ENCODE measurements around the gene MICU1.
"Not testable (repeated sequence)": the region's sequence is repeated elsewhere in the genome, so short reads cannot be mapped to it uniquely, and the experiment has no call there.

MICU1 gene

DNA sequence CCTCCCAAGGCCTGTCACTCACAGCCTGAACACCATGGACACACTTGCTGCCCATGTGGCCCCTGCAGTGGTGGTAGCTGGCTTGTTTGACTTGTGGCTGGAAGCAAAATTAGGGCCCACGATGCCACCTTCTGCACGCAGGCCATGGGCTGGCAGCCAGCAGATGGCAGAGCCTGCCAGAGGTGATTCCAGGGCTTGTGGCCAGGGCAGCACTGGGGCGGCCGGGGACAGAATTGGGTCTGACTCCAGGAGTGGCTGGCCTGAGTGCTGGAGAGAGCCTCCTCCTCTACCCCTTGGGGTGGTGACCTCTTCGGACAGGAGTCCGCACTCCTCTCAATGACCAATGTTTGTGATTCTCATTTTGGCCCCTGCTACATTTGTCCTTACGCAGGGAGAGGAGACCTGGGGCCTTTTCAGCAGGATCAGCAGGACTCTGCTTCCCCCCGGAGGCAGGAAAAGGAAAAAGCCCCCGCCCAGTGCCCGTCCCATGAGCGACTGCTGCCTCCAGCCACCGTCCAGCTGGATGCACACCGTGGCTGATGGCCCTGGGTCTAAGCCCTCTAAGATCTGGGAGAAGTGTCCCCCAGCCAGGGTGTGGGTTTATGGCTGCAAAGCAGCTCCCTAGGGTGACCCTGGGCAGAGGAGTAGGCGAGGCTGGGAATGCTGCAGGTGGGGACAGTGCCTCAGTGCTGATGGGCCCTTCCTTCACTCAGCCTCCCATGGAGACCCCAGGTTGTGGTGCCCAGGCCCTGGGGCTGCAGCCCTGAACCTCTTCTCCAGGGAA is 297.6 kb downstream of the MICU1 start:
- peak; percentile 71 for DNase-seq (ENCODE audit: low spot score)

DNA sequence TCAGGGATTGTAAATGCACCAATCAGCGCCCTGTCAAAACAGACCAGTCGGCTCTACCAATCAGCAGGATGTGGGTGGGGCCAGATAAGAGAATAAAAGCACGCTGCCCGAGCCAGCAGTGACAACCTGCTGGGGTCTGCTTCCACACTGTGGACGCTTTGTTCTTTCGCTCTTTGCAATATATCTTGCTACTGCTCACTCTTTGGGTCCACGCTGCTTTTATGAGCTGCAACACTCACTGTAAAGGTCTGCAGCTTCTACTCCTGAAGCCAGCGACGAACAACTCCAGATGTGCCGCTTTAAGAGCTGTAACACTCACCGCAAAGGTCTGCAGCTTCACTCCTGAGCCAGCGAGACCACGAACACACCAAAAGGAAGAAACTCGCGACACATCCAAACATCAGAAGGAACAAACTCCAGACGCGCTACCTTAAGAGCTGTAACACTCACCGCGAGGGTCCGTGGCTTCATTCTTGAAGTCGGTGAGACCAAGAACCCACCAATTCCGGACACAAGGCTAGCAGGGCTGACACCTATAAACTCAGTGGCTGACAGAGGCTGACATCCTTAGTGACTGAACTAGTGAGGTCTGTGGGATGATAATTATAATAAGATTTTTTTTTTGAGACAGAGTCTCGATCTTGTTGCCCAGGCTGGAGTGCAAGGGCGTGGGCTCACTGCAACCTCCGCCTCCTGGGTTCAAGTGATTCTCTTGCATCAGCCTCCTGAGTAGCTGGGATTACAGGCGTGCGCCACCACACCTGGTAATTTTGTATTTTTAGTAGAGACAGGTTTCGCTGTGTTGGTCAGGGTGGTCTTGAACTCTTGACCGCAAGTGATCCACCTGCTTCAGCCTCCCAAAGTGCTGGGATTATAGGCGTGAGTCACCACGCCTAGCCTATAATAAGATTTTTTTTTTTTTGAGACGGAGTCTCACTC is 298.9 kb downstream of the MICU1 start:
- not testable (repeated sequence) for DNase-seq (ENCODE audit: low spot score)

DNA sequence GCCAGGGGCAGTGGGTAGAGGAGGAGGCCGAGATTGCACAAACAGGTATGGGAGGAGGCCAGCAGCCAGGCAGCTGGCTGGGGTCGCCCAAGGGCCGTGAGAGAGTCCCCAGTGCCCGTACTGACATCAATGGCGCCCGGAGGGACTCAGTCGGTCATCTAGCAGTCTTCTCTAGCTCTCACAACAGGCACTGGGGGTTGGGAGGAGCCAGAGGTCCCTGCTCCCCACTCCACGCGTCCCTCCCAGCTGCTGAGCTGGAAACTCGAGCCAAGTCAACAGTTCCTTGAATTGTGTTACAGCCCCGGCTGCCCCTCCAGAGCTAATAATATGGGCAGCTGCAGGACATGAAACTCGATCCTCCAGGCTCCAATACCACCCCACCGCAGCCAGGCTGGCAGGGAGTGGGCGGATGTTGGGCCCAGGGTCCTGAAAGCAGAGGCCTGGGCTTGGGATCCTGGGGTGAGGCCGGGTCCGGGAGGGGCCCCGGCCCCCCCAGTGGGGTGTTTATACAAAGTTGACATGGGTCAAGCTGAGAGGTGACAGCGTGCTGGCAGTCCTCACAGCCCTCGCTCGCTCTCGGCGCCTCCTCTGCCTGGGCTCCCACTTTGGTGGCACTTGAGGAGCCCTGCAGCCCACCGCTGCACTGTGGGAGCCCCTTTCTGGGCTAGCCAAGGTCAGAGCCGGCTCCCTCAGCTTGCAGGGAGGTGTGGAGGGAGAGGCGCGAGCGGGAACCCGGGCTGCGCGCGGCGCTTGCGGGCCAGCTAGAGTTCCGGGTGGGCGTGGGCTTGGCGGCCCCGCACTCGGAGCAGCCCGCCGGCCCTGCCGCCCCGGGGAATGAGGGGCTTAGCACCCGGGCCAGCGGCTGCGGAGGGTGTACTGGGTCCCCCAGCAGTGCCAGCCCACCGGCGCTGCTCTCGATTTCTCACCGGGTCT is 300.4 kb downstream of the MICU1 start:
- DNase-seq (ENCODE audit: low spot score): peak; percentile 86

DNA sequence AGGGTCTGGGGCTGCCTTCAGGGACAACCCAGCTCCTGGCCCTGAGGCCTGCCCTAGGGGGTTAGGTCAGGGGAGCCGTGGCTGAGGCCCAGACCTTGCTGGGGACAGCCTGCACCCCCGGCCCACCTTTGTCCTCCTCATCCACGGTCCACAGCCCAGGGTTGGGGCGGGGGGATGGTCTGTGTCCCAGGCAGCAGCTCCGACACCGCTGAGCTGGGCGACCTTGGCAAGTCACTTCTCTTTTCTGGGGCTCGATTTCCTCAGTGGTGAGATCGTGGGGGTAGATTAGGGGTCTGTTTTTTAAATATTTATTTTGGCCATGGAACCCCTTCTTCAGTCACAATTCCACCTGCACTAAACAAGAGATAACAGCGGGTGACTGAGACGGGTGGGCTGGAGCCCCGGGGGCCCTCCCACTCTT is 302.1 kb downstream of the MICU1 start:
- DNase-seq (ENCODE audit: low spot score): no peak

DNA sequence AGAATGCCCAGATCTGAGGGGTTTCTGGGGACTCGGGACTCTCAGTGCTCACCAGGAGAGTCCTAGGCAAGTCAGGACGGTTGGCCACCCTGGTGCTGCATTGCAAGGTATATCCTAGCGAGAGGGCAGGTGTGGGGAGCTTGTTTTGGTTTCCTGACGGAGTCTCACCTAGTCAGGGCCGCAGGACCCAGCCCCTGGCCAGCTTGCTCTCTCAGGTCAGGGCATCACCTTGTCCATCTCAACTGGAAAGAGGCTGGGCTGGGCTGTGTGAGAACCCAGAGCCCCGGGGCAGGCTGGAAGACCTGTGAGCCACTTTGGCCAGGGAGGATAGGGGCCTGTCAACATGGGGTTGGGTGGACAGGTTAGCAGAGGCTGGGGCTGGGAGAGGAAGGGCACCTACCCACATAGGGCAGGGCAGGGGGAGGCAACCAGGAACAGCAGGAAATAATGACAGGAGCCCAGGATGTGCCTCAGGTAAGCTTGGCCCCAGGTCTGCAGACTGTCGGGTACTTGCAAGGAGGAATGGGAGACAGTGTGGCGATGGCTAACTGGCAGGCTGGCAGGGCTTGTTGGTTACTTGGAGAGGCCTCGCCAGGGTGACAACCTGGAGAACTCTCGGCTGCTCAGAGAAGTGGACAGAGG is 302.6 kb downstream of the MICU1 start:
- DNase-seq (ENCODE audit: low spot score): no peak

DNA sequence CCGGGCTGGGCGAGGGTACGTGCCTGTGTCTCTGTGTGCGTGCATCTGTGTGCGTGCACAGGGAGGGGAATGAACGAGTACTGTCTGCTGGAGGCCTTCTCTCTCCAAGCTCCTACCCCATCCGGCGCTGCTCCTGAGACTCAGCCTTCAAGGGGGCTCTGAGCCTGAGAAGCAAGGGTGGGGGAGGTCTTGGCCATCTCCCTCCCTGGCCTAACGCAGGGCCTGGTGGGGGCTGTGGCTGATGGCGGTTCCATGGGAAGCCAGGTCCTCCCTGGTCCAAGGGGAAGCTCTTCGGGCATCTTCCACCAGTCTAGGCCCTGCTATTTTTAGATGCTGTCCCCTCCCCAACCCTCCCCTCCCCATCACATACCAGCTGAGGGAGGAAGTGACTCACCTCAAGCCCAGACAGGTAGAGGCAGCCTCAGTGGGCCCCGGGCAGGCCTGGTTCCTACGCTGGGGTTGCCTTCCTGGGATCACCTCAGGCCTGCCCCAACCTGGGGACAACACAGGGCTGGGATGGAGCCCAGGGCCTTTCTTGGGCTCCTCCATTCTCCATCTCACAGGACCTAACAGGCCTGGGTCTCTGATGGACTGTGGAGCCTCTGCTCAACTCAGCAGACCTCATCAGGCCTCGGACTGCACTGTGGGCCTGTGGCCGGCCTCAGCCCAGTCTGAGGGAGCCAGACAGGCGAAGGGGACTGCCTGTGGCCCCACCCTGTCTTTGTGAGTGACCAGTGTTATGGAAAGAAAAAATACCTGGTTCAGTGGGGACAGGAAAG is 303.4 kb downstream of the MICU1 start:
- DNase-seq (ENCODE audit: low spot score): no peak

- no peak for DNase-seq (ENCODE audit: low spot score)
Measured at GRCh38 chr10:72322030-72322279, 303.9 kb downstream of the MICU1 start.

DNA sequence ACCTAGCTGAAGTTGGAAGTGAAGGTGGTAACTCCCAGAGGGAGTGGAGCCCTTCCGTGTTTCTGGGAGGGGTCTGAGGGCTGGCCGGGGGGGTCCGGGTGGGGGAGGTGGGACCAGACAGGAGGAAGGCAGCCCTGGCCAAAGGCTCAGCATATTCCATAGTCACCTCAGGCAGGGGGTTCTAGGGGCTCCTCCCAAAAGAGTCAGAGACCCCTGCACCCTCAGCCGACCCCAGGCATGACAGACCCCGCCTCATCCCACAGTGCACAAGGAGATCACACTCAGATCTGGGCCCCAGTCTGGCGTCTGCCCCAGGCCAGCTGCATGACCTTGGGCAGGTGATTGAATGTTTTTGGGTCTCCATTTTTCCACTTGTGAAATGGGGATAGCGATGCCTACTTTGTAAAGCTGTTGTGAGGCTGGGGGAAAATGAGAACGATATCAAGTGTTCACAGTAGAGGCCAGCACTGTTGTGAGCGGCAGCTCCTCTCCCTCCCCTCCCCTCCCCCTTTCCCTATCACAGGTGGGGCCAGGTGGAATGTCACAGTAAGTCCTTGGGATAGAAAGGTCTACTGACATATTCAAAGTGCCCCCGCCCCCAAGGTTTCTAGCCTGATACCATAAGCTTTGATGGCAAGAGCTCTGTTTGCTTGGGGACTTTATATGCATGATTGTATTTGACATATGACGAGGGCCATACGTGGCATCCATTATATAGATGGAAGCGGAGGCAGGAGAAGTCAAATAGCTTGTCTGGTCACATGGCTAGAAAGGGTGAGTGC is 304.4 kb downstream of the MICU1 start:
- DNase-seq (ENCODE audit: low spot score): no peak

- peak; percentile 98 for DNase-seq (ENCODE audit: low spot score)
Measured at GRCh38 chr10:72320676-72321247, 305.1 kb downstream of the MICU1 start.

DNA sequence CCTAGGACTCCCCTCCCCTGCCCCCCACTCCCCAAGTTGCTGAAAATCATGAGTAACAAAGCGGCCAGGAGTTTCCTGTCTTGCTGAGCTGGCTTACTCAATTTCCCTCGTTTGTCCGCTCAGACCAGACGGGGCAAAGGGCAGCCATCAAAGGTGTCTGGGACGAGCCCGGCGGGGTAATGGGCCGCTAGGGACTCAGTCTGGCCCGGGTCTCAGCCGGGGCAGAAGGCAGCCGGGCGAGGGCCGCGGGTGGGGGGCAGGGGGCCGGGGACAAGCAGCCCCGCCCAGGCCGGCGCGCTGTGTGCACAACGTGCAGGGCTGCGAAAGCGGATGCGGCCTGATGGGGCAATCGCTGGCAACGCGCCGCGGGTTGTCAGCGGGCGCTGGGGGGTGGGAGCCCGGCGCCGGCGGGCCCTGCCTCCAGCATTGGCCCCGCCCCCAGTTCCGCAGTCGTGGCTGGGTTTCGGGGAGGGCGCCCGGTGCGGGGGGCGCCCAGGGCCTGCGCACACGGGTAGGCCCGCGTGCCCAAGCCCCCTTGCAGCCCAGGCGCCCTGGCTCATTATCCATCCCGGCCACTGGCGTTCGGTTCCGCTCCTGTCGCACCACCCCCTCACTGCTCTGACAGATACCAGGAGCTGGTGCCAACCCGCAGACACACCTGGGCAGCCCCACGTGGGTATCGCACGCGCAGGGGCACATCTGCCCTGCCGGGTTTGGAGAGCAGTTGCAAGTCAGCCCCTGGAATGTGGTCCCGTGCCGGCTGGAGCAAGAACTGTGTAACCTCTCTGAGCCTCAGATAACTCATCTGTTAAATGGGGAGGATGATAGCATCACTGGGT is 306.2 kb downstream of the MICU1 start:
- peak; percentile 99 for DNase-seq (ENCODE audit: low spot score)

GRCh38 chr10:72318418-72319262 is 307.2 kb downstream of the MICU1 start:
- no peak for DNase-seq (ENCODE audit: low spot score)
